ENCODE measurements around the gene ADAR. TPM values are rescaled to one million over a fixed set of nuclear protein-coding genes. Genes with fewer than 3 reads are reported as not detected.
A peak's percentile ranks its signal among the peaks of the same experiment; 100 is the strongest.

The ADAR gene
- total and polyA plus RNA-seq, 2 experiments from 2014 or later: 96.4 to 188 TPM

DNA sequence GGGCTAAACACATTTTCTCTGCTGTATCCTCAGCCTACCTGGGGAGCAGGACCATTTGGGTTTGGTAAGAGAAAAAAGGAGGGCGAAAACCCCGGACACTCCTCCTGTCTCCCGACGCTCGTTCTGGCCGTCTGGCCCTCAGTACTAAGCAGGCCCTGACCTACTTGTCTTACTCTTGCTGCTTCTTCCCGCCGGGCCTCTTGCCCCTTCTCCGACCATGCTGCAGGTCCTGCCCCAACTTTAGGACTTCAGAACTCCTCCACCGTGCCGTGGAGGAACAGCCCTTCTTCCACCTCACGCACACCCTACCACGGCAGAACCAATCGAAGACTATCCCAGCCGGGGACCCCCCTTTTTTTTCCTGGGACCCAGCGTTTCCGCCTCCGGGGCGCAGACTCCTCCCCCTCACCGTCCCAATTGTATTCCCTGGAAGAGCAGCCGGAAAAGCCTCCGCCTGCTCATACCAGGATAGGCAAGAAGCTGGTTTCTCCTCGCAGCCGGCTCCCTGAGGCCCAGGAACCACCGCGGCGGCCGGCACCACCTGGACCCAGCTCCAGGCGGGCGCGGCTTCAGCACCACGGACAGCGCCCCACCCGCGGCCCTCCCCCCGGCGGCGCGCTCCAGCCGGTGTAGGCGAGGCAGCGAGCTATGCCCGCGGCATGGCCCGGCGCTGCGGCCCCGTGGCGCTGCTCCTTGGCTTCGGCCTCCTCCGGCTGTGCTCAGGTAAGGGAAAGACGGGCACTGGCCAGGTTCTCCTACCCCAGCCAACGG lies 40.4 kb downstream of the ADAR start, which contains the start of gene CHRNB2:
Gene CHRNB2, plus strand, starts transcription at position 393 of the 771 bp plus-strand sequence. Its CDS starts 267 bp downstream, at position 660.
- peak within 1 kb of the TSS; percentile 60 for H3K4me3 ChIP-seq
- H3K36me3 Mint-ChIP-seq (ENCODE audit: low read depth): peaks cover 7% of the 10 kb centered on the region; the same call in 1 of the 3 replicates
- ATAC-seq: peak; percentile 92

More for the DNA sequence above, 40.4 kb downstream of the ADAR start, which contains the start of gene CHRNB2:
- Histone ChIP-seq H3K4me2 (peak within 1 kb of the TSS; percentile 91), H3F3A (replicated peaks; ENCODE audit: low read depth) (peaks cover 17% of the 10 kb centered on the region), H4K20me1 (replicated peaks; ENCODE audit: insufficient read depth) (no peaks in the 10 kb centered on the region), H3K9me2 (ENCODE audit: insufficient read depth) (no peaks in the 10 kb centered on the region), H3K79me2 (replicated peaks; ENCODE audit: insufficient read depth) (no peaks in the 10 kb centered on the region), H3K27ac (ENCODE audit: low read depth) (peak within 1 kb of the TSS; percentile 84), H3K4me1 (ENCODE audit: insufficient read depth) (peaks cover 19% of the 10 kb centered on the region), H2AFZ (peak within 1 kb of the TSS; percentile 98), H3K27me3 (ENCODE audit: insufficient read depth) (0 out of 2 replicates have a peak, but pooled peaks cover 4% of the 10 kb centered on the region), H3K36me3 (ENCODE audit: insufficient read depth) (no peaks in the 10 kb centered on the region)
- H3K4me1 Mint-ChIP-seq: peaks cover 23% of the 10 kb centered on the region
- TF ChIP-seq, protein P1, sequence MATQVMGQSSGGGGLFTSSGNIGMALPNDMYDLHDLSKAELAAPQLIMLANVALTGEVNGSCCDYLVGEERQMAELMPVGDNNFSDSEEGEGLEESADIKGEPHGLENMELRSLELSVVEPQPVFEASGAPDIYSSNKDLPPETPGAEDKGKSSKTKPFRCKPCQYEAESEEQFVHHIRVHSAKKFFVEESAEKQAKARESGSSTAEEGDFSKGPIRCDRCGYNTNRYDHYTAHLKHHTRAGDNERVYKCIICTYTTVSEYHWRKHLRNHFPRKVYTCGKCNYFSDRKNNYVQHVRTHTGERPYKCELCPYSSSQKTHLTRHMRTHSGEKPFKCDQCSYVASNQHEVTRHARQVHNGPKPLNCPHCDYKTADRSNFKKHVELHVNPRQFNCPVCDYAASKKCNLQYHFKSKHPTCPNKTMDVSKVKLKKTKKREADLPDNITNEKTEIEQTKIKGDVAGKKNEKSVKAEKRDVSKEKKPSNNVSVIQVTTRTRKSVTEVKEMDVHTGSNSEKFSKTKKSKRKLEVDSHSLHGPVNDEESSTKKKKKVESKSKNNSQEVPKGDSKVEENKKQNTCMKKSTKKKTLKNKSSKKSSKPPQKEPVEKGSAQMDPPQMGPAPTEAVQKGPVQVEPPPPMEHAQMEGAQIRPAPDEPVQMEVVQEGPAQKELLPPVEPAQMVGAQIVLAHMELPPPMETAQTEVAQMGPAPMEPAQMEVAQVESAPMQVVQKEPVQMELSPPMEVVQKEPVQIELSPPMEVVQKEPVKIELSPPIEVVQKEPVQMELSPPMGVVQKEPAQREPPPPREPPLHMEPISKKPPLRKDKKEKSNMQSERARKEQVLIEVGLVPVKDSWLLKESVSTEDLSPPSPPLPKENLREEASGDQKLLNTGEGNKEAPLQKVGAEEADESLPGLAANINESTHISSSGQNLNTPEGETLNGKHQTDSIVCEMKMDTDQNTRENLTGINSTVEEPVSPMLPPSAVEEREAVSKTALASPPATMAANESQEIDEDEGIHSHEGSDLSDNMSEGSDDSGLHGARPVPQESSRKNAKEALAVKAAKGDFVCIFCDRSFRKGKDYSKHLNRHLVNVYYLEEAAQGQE (IDR thresholded peaks at IDR 0.05; ENCODE audit: unreplicated experiment): peak; percentile 90
- TF ChIP-seq, protein P2, sequence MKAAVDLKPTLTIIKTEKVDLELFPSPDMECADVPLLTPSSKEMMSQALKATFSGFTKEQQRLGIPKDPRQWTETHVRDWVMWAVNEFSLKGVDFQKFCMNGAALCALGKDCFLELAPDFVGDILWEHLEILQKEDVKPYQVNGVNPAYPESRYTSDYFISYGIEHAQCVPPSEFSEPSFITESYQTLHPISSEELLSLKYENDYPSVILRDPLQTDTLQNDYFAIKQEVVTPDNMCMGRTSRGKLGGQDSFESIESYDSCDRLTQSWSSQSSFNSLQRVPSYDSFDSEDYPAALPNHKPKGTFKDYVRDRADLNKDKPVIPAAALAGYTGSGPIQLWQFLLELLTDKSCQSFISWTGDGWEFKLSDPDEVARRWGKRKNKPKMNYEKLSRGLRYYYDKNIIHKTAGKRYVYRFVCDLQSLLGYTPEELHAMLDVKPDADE (IDR thresholded peaks at IDR 0.05): peak; percentile 31
- 0 out of 2 replicates have a peak, but pooled peaks have one; percentile 26 for TF ChIP-seq CREB1 (CRISPR knock-in tag; IDR thresholded peaks at IDR 0.05; ENCODE audit: low read depth)
- TF ChIP-seq EZH2 (IDR thresholded peaks at IDR 0.05; ENCODE audit: low read depth, unreplicated experiment): no peak
- no peak for TF ChIP-seq JUNB (IDR thresholded peaks at IDR 0.05; ENCODE audit: unreplicated experiment)
- TF ChIP-seq, protein P3, sequence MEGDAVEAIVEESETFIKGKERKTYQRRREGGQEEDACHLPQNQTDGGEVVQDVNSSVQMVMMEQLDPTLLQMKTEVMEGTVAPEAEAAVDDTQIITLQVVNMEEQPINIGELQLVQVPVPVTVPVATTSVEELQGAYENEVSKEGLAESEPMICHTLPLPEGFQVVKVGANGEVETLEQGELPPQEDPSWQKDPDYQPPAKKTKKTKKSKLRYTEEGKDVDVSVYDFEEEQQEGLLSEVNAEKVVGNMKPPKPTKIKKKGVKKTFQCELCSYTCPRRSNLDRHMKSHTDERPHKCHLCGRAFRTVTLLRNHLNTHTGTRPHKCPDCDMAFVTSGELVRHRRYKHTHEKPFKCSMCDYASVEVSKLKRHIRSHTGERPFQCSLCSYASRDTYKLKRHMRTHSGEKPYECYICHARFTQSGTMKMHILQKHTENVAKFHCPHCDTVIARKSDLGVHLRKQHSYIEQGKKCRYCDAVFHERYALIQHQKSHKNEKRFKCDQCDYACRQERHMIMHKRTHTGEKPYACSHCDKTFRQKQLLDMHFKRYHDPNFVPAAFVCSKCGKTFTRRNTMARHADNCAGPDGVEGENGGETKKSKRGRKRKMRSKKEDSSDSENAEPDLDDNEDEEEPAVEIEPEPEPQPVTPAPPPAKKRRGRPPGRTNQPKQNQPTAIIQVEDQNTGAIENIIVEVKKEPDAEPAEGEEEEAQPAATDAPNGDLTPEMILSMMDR (conservative IDR thresholded peaks at IDR 0.05; ENCODE audit: low read depth in 2 of 2): no peak
- TF ChIP-seq POLR2AphosphoS5 (IDR thresholded peaks at IDR 0.05; ENCODE audit: low read depth): peak; percentile 76
- peak; percentile 96 for DNase-seq (ENCODE audit: low spot score)
- H3K27ac Mint-ChIP-seq: peak within 1 kb of the TSS; percentile 94
- H3K4me3 Mint-ChIP-seq: peak within 1 kb of the TSS; percentile 95
- H3K27me3 Mint-ChIP-seq (ENCODE audit: insufficient read depth, low read depth, poor library complexity): peaks cover 14% of the 10 kb centered on the region
- H3K9me3 Mint-ChIP-seq: no peaks in the 10 kb centered on the region

All from GM23338 (cell line).